DND-41 (cell line): ENCODE results near the gene LRP4.

Source experiments
- ATAC-seq: fragments of 200-7000 bp; cut with Tn5 transposase; 3 replicates; pipeline ENCODE4 v1.9.1; 2021; ENCODE audit warnings: low read depth; ENCODE audit not compliant: insufficient read depth
- DNase-seq: peaks from one replicate; pipeline ENCODE4 v3.0.0-alpha.2; 2020
- H2AFZ ChIP-seq: 2 replicates; pipeline ENCODE4 v1.6.0; 2012; ENCODE audit warnings: low read depth, low read length
- H3K27ac ChIP-seq: 2 replicates; pipeline ENCODE4 v1.5.1; 2012; ENCODE audit warnings: low read length, inconsistent platforms
- H3K27me3 ChIP-seq: fragments of 200-600 bp; sonication (generic); 2 replicates; pipeline ENCODE4 v1.6.0; 2012; ENCODE audit warnings: low read length, mild to moderate bottlenecking, inconsistent platforms; ENCODE audit not compliant: insufficient read depth, poor library complexity
- H3K36me3 ChIP-seq: 2 replicates; pipeline ENCODE4 v1.5.1; 2012; ENCODE audit warnings: low read length, inconsistent platforms; ENCODE audit not compliant: insufficient read depth
- H3K4me1 ChIP-seq: 2 replicates; pipeline ENCODE4 v1.5.1; 2012; ENCODE audit warnings: mild to moderate bottlenecking, low read length; ENCODE audit not compliant: insufficient read depth
- H3K4me2 ChIP-seq: 2 replicates; pipeline ENCODE4 v1.6.0; 2012; ENCODE audit warnings: mild to moderate bottlenecking, moderate library complexity, low read length, inconsistent platforms; ENCODE audit not compliant: insufficient read depth
- H3K4me3 ChIP-seq, 2 experiments: fragments of 200-600 bp in 1 of 2; shearing (Covaris generic) in 1 of 2; 2 replicates each; pipeline ENCODE4 v1.5.1; 2012 to 2016; ENCODE audit warnings: inconsistent platforms in 2 of 2, low read length in 2 of 2, mild to moderate bottlenecking in 2 of 2, low read depth in 1 of 2, moderate library complexity in 1 of 2
- H3K79me2 ChIP-seq: 2 replicates; pipeline ENCODE4 v1.6.0; 2012; ENCODE audit warnings: low read length, inconsistent platforms; ENCODE audit not compliant: insufficient read depth
- H3K9ac ChIP-seq: 2 replicates; pipeline ENCODE4 v1.6.0; 2012; ENCODE audit warnings: low read depth, mild to moderate bottlenecking, inconsistent platforms, low read length, moderate library complexity
- H3K9me3 ChIP-seq: 2 replicates; pipeline ENCODE4 v1.5.1; 2012; ENCODE audit warnings: low read length, moderate library complexity, mild to moderate bottlenecking, inconsistent platforms; ENCODE audit not compliant: insufficient read depth, severe bottlenecking
- H4K20me1 ChIP-seq: 2 replicates; pipeline ENCODE4 v1.6.0; 2012; ENCODE audit warnings: low read length; ENCODE audit not compliant: insufficient read depth
- CTCF ChIP-seq: IDR thresholded peaks from 2 replicates; pipeline ENCODE4 v1.5.1; 2012; ENCODE audit warnings: borderline replicate concordance, low read length, moderate library complexity, mild to moderate bottlenecking; ENCODE audit not compliant: poor library complexity, severe bottlenecking; ENCODE audit errors: extremely low read depth
- EZH2 ChIP-seq: IDR thresholded peaks from 3 replicates; pipeline ENCODE4 v1.6.1; 2012; ENCODE audit warnings: borderline replicate concordance, low read depth, mild to moderate bottlenecking, moderate library complexity, low read length, inconsistent platforms; ENCODE audit not compliant: severe bottlenecking

Gene LRP4

GRCh38 chr11:46898396-46899095 is 19.8 kb downstream of the LRP4 start:
- ATAC-seq (no peak), DNase-seq (no peak)
- no peak for TF ChIP-seq CTCF
- no peak for TF ChIP-seq EZH2
- Histone ChIP-seq H3K27me3 (no peaks in the 10 kb centered on the region), H3K4me1 (no peaks in the 10 kb centered on the region), H3K27ac (no peak overlapping the region), H3K36me3 (no peaks in the 10 kb centered on the region), H4K20me1 (no peaks in the 10 kb centered on the region), H3K79me2 (no peaks in the 10 kb centered on the region), H3K4me3 (no peak overlapping the region), H2AFZ (no peak overlapping the region), H3K9me3 (no peaks in the 10 kb centered on the region), H3K4me2 (no peak overlapping the region), H3K9ac (no peak overlapping the region)

DNA sequence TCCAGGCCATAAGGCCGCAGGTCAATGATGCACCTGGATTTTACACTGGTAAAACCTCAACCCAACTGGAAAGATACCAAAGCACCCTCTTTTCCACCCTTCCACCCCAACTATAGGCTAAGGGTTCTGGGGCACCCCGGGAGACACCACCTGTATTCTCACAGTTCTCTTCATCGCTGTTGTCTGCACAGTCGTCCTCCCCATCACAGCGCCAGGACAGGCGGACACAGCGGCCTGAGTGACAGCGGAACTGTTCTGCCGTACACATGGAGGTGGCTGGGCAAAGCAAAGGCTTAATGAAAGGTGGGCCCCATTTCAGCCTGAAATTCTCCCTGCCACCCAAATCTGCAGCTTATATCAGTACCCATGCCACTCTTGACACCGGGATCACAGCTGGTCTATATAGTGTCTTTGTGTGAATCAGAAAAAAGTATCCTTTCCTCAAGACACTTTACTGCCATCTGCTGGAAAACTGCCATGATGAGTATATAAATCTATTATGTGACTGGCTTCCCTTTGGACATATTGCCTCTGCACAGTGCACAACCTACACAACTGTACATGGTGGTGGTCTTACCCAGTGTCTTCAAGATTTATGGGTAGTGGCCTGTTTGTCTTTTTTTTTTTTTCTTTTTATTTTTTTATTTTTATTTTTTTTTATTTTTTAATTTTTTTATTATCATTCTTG is 21.5 kb downstream of the LRP4 start:
- H3K4me2 ChIP-seq: no peak overlapping the region
- no peak overlapping the region for H3K4me3 ChIP-seq
- no peak overlapping the region for H3K27ac ChIP-seq
- DNase-seq: peak; percentile 18
- no peaks in the 10 kb centered on the region for H3K79me2 ChIP-seq
- H3K9ac ChIP-seq: no peak overlapping the region
- H3K4me1 ChIP-seq: no peaks in the 10 kb centered on the region
- H3K27me3 ChIP-seq: no peaks in the 10 kb centered on the region
- no peaks in the 10 kb centered on the region for H3K9me3 ChIP-seq
- peak; percentile 79 for ATAC-seq
- H4K20me1 ChIP-seq: no peaks in the 10 kb centered on the region
- H2AFZ ChIP-seq: no peak overlapping the region
- H3K36me3 ChIP-seq: no peaks in the 10 kb centered on the region
- TF ChIP-seq CTCF: peak; percentile 65
- TF ChIP-seq EZH2: no peak

- no peaks in the 10 kb centered on the region for H3K9me3 ChIP-seq
- ATAC-seq: no peak
- no peaks in the 10 kb centered on the region for H3K79me2 ChIP-seq
- H4K20me1 ChIP-seq: no peaks in the 10 kb centered on the region
- no peaks in the 10 kb centered on the region for H3K4me1 ChIP-seq
- H3K4me3 ChIP-seq: no peak overlapping the region
- H3K4me2 ChIP-seq: no peak overlapping the region
- no peak overlapping the region for H2AFZ ChIP-seq
- DNase-seq: no peak
- H3K27ac ChIP-seq: no peak overlapping the region
- H3K36me3 ChIP-seq: no peaks in the 10 kb centered on the region
- H3K27me3 ChIP-seq: no peaks in the 10 kb centered on the region
- TF ChIP-seq CTCF: no peak
- no peak for TF ChIP-seq EZH2
- no peak overlapping the region for H3K9ac ChIP-seq
These were observed 22.5 kb downstream of the LRP4 start for GRCh38 chr11:46895821-46896220.
